ENCODE measurements around the gene PHF24. TPM values are rescaled to one million over a fixed set of nuclear protein-coding genes. Genes with fewer than 3 reads are reported as not detected.
A peak's percentile ranks its signal among the peaks of the same experiment; 100 is the strongest.
"Not testable (repeated sequence)": the region's sequence is repeated elsewhere in the genome, so short reads cannot be mapped to it uniquely, and the experiment has no call there.

The PHF24 gene
- total RNA-seq, 1 experiment from 2014 or later, result 0.71 TPM

DNA sequence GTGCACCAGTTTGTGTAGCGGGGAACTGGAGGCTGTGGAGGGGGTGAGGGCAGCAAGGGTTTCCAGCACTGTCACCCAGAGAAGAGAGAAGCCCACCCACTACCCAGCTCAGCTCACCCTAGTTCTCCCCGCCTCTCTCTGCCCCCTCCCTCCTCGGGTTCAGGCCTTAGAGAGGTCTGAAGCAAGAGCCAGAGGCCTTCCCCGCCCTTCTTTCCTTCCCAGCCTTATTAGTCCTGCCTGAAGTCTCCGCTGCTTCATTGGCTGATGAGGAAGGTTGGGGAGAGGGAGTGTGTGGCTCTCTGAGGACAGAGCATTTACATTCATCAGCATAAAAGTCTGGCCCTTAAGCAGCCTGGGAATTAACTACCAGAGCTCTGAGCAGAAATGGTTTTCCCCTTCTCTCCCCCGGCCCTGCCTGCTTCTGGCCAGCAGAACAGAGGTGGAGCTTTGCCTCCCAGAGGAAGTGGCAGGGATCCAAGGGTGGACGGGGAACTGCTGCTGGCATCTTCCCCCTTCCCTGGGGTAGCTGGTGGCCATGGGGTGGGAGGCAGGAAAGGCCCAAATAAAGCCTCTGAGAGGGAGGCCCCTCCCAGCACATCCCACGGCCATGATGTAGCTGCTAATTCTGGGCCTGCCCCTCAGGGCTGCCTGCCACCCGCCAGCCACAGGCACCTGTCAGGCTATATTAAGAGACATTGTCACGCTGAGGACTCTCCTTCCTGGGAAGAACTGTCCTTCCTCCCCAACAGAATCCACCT is 35.6 kb downstream of the PHF24 start:
- DNase-seq (ENCODE audit: low read depth, low spot score), result no peak
- in situ Hi-C loops (cut with HindIII; ENCODE audit: low pct_unique_long_range_greater_than_20kb, low sequenced_read_pairs), result no loop called here

- peak; percentile 58 for DNase-seq (ENCODE audit: low read depth, low spot score)
- in situ Hi-C loops (cut with HindIII; ENCODE audit: low pct_unique_long_range_greater_than_20kb, low sequenced_read_pairs), result no loop called here
Measured at GRCh38 chr9:34994260-34994899, 36.3 kb downstream of the PHF24 start.

GRCh38 chr9:34994900-34995669 is 37.0 kb downstream of the PHF24 start:
- DNase-seq (ENCODE audit: low read depth, low spot score), result no peak
- in situ Hi-C loops (cut with HindIII; ENCODE audit: low pct_unique_long_range_greater_than_20kb, low sequenced_read_pairs), result no loop called here

DNA sequence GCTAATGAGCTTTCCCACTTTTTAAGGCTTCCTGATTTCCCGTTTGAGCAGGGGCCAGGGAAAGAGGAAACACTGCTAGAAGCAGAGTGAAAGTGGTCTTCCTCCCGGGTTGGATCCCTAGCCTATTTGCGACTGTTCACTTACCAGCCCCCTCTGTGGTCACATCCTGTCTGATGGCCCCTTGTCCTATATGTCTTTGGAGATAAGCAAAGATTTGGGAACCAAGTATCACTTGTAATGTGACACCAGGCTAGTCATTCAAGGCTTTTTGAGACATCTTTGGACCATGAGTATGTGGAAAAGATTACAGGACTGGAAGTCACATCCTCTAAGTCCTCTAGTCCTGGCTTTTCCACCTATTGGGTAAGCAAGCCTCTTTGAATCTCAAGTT is 37.6 kb downstream of the PHF24 start:
- in situ Hi-C loops (cut with HindIII; ENCODE audit: low pct_unique_long_range_greater_than_20kb, low sequenced_read_pairs), result no loop called here
- no peak for DNase-seq (ENCODE audit: low read depth, low spot score)

DNA sequence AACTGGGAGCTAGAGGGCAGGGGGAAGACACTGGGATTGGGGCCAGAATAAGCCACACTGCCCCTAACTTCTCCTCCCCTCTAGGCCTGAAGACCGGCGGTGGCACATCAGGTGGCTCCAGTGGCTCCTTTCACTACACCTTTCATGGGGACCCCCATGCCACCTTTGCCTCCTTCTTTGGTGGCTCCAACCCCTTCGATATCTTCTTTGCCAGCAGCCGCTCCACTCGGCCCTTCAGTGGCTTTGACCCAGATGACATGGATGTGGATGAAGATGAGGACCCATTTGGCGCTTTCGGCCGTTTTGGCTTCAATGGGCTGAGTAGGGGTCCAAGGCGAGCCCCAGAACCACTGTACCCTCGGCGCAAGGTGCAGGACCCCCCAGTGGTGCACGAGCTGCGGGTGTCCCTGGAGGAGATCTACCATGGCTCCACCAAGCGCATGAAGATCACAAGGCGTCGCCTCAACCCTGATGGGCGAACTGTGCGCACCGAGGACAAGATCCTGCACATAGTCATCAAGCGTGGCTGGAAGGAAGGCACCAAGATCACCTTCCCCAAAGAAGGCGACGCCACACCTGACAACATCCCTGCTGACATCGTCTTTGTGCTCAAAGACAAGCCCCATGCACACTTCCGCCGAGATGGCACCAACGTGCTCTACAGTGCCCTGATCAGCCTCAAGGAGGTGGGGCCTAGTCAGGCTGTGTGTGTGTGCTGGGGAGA is 38.3 kb downstream of the PHF24 start:
- in situ Hi-C loops (cut with HindIII; ENCODE audit: low pct_unique_long_range_greater_than_20kb, low sequenced_read_pairs), result no loop called here

GRCh38 chr9:34996905-34997279 is 38.8 kb downstream of the PHF24 start:
- in situ Hi-C loops (cut with HindIII; ENCODE audit: low pct_unique_long_range_greater_than_20kb, low sequenced_read_pairs), result no loop called here
- DNase-seq (ENCODE audit: low read depth, low spot score), result no peak

More for the DNA sequence above, 38.3 kb downstream of the PHF24 start:
- DNase-seq (ENCODE audit: low read depth, low spot score), result no peak

- DNase-seq (ENCODE audit: low read depth, low spot score), result no peak
- in situ Hi-C loops (cut with HindIII; ENCODE audit: low pct_unique_long_range_greater_than_20kb, low sequenced_read_pairs), result no loop called here
Measured at GRCh38 chr9:34997379-34997781, 39.3 kb downstream of the PHF24 start.

- DNase-seq (ENCODE audit: low read depth, low spot score), result no peak
- in situ Hi-C loops (cut with HindIII; ENCODE audit: low pct_unique_long_range_greater_than_20kb, low sequenced_read_pairs), result no loop called here
Measured at GRCh38 chr9:34998266-34998665, 40.2 kb downstream of the PHF24 start.

- no peak for DNase-seq (ENCODE audit: low read depth, low spot score)
- in situ Hi-C loops (cut with HindIII; ENCODE audit: low pct_unique_long_range_greater_than_20kb, low sequenced_read_pairs), result no loop called here
Measured at GRCh38 chr9:34999576-34999975, 41.5 kb downstream of the PHF24 start.

- no peak for DNase-seq (ENCODE audit: low read depth, low spot score)
- in situ Hi-C loops (cut with HindIII; ENCODE audit: low pct_unique_long_range_greater_than_20kb, low sequenced_read_pairs), result no loop called here
Measured at GRCh38 chr9:35000535-35001284, 42.6 kb downstream of the PHF24 start.

DNA sequence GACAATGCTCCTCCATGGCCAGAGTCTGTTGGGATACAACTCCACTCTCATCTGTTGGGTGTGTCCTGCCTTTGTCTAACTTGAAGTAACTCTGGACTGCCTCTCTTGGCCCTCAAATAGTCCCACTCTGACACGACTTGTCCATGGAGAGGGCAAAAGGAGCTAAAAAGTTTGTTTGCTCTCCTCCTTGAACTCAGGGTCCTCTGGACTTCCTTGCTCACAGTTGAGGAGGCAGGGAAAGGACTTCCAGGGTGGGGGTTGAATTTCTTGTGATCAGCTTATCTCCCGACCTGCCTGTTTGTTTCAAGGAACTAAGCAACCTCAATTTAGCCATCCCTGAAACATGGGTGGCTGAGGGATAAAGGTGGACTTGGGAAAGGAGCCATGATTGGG is 43.2 kb downstream of the PHF24 start:
- no peak for DNase-seq (ENCODE audit: low read depth, low spot score)
- in situ Hi-C loops (cut with HindIII; ENCODE audit: low pct_unique_long_range_greater_than_20kb, low sequenced_read_pairs), result no loop called here

DNA sequence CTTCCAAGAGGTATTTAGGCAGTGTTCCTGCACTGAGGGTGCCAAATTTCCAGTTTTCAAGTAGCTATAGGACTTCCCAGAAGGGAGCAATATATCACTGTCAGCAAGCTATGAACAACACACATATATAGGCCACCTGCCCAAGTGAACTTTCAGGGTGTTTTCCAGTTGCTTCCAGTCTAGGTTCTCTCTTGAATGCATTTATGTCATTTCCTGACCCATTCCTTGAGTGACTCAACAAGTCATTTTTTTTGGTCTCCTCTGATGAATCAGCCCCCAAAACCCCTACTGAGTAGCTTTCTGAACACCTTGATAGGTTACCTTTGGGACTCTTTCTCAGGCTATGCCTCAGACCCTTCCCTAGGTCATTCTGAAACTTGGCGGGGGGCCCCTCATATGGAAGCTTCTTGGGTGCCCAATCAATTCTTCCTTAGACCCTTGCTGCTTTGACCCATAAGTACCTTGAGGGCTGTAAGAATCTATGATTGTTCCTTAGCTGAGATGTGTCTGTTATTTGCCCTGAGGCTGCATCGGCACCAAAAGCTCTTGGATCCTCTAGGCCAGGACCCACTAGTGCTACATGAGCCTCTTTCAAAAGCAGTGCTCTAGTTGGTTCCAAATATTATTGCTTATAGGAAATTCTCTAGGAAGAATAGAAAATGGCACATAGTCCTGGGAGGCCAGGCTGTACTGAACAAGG is 43.9 kb downstream of the PHF24 start:
- DNase-seq (ENCODE audit: low read depth, low spot score), result no peak
- in situ Hi-C loops (cut with HindIII; ENCODE audit: low pct_unique_long_range_greater_than_20kb, low sequenced_read_pairs), result no loop called here

DNA sequence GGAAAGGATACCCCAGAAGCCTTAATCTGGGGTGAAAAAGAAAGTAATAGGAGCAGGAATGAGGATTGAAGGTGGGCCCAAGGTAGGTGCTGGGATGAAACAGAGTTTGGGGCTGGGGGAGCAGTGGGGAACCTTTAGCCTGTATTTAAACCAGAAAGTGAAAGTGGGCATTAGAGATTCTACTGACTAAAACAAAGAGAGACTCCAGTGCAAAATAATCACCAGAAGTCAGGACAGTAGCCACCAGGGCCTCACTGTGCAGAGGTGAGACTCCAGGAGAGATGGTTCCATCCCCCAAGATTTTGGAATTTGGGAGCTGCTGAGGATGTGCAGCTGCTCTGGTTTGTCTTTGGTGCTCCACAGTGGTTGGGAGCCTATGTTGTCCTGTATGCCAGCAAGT is 44.5 kb downstream of the PHF24 start:
- in situ Hi-C loops (cut with HindIII; ENCODE audit: low pct_unique_long_range_greater_than_20kb, low sequenced_read_pairs), result no loop called here
- no peak for DNase-seq (ENCODE audit: low read depth, low spot score)

DNA sequence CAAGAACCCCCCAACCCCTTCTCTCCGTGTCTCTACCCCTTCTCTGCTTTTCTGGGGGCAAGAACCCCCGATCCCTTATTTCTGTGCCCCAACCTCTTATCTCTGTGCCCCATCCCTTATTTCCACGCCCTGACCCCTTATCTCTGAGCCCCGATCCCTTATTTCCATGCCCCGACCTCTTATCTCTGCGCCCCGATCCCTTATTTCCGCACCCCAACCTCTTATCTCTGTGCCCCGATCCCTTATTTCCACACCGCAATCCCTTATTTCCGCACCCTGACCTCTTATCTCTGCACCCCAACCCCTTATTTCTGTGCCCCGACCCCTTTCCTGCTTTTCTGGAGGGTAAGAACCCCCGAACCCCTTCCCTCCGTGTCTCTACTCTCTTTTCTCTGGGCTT is 46.2 kb downstream of the PHF24 start:
- DNase-seq (ENCODE audit: low read depth, low spot score); in situ Hi-C loops (cut with HindIII; ENCODE audit: low pct_unique_long_range_greater_than_20kb, low sequenced_read_pairs): not testable (repeated sequence)

- no peak for DNase-seq (ENCODE audit: low read depth, low spot score)
- in situ Hi-C loops (cut with HindIII; ENCODE audit: low pct_unique_long_range_greater_than_20kb, low sequenced_read_pairs), result no loop called here
Measured at GRCh38 chr9:35010351-35010958, 52.4 kb downstream of the PHF24 start.

DNA sequence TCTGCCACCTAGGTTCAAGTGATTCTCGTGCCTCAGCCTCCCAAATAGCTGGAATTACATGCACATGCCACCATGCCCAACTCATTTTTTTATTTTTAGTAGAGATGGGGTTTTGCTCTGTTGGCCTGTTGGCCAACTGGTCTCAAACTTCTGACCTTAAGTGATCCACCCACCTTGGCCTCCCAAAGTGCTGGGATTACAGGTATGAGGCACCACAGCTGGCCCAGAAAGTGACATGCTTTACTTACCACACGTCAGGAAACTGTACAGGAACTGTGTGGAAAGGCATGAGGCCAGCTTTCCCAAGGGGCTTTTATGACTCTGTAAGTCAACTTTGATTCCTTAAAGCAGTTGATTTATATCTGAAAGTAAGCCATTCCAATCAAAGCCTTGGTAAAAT is 56.4 kb downstream of the PHF24 start:
- in situ Hi-C loops (cut with HindIII; ENCODE audit: low pct_unique_long_range_greater_than_20kb, low sequenced_read_pairs), result no loop called here
- no peak for DNase-seq (ENCODE audit: low read depth, low spot score)
